GM23338 (cell line): ENCODE data around the gene SLCO4A1. TPM values are rescaled to one million over a fixed set of nuclear protein-coding genes. Genes with fewer than 3 reads are reported as not detected.

Experiments used
- ATAC-seq: fragments of 200-7000 bp; cut with Tn5 transposase; 3 replicates; pipeline ENCODE4 v1.9.1; 2020
- DNase-seq: peaks from one replicate; pipeline ENCODE4 v3.0.0-alpha.2; 2015; ENCODE audit warnings: low spot score
- H2AFZ ChIP-seq: fragments of 200-600 bp; sonication (generic); 2 replicates; pipeline ENCODE4 v1.8.0; 2016; ENCODE audit warnings: antibody characterized with exemption, mild to moderate bottlenecking, moderate library complexity
- H3F3A ChIP-seq: fragments of 200-600 bp; sonication (generic); replicated peaks from 2 replicates; pipeline ENCODE4 v1.8.0; 2017; ENCODE audit warnings: antibody characterized with exemption, mixed run types, low read depth
- H3K27ac ChIP-seq: fragments of 200-600 bp; sonication (generic); 2 replicates; pipeline ENCODE4 v1.6.1; 2016; ENCODE audit warnings: low read depth
- H3K27me3 ChIP-seq: fragments of 200-600 bp; sonication (generic); 2 replicates; pipeline ENCODE4 v1.8.0; 2016; ENCODE audit warnings: mild to moderate bottlenecking, mixed run types, moderate library complexity; ENCODE audit not compliant: insufficient read depth
- H3K36me3 ChIP-seq: fragments of 200-600 bp; sonication (generic); 2 replicates; pipeline ENCODE4 v1.8.0; 2016; ENCODE audit warnings: mild to moderate bottlenecking; ENCODE audit not compliant: insufficient read depth
- H3K4me1 ChIP-seq: fragments of 200-600 bp; sonication (generic); 2 replicates; pipeline ENCODE4 v1.8.0; 2016; ENCODE audit warnings: mild to moderate bottlenecking, moderate library complexity; ENCODE audit not compliant: insufficient read depth
- H3K4me2 ChIP-seq: fragments of 200-600 bp; sonication (generic); 2 replicates; pipeline ENCODE4 v1.7.1; 2017; ENCODE audit warnings: mixed run types
- H3K4me3 ChIP-seq: fragments of 200-600 bp; sonication (generic); 2 replicates; pipeline ENCODE4 v1.6.1; 2016; ENCODE audit warnings: mixed run types
- H3K79me2 ChIP-seq: fragments of 200-600 bp; sonication (generic); replicated peaks from 2 replicates; pipeline ENCODE4 v1.8.0; 2017; ENCODE audit warnings: mild to moderate bottlenecking; ENCODE audit not compliant: insufficient read depth
- H3K9me2 ChIP-seq: fragments of 200-600 bp; sonication (generic); 2 replicates; pipeline ENCODE4 v1.8.0; 2017; ENCODE audit not compliant: insufficient read depth
- H4K20me1 ChIP-seq: fragments of 200-600 bp; sonication (generic); replicated peaks from 2 replicates; pipeline ENCODE4 v1.8.0; 2017; ENCODE audit warnings: mild to moderate bottlenecking; ENCODE audit not compliant: insufficient read depth
- H3K27ac Mint-ChIP-seq: 2 replicates; pipeline ENCODE4 v1.8.0; 2020; ENCODE audit warnings: inconsistent platforms, mild to moderate bottlenecking, moderate library complexity, mixed read lengths
- H3K27me3 Mint-ChIP-seq: 3 replicates; pipeline ENCODE4 v1.8.0; 2022; ENCODE audit warnings: low read depth, mild to moderate bottlenecking, moderate library complexity, mixed read lengths, inconsistent platforms; ENCODE audit not compliant: insufficient read depth, poor library complexity
- H3K36me3 Mint-ChIP-seq: 3 replicates; pipeline ENCODE4 v1.8.0; 2021; ENCODE audit warnings: low read depth, mild to moderate bottlenecking, inconsistent platforms, moderate library complexity, mixed read lengths
- H3K4me1 Mint-ChIP-seq: 3 replicates; pipeline ENCODE4 v1.8.0; 2020; ENCODE audit warnings: mild to moderate bottlenecking, inconsistent platforms, mixed read lengths
- H3K4me3 Mint-ChIP-seq: 3 replicates; pipeline ENCODE4 v1.8.0; 2021; ENCODE audit warnings: moderate library complexity, mild to moderate bottlenecking, inconsistent platforms, mixed read lengths
- H3K9me3 Mint-ChIP-seq: 3 replicates; pipeline ENCODE4 v1.8.0; 2020; ENCODE audit warnings: moderate library complexity, mild to moderate bottlenecking, inconsistent platforms, mixed read lengths
- CREB1 ChIP-seq: fragments of 250-450 bp; sonication (Bioruptor Pico); IDR thresholded peaks from 2 replicates; pipeline ENCODE4 v1.5.0; 2020; ENCODE audit warnings: low read depth, mild to moderate bottlenecking, moderate library complexity
- CTCF ChIP-seq, 2 experiments: fragments of 200-600 bp in 1 of 2; sonication (generic) in 1 of 2; conservative IDR thresholded peaks; 2 replicates each; pipeline versions ENCODE4 v1.5.1 to v1.6.1; 2016 to 2017; ENCODE audit warnings: antibody characterized with exemption in 2 of 2, low read depth in 2 of 2, mild to moderate bottlenecking in 2 of 2, moderate library complexity in 1 of 2
- ETS1 ChIP-seq: IDR thresholded peaks from 2 replicates; pipeline ENCODE4 v1.6.1; 2016; ENCODE audit warnings: antibody characterized with exemption
- EZH2 ChIP-seq: fragments of 200-600 bp; sonication (generic); IDR thresholded peaks from one replicate; pipeline ENCODE4 v1.8.0; 2017; ENCODE audit warnings: antibody characterized with exemption, mild to moderate bottlenecking, low read depth; ENCODE audit not compliant: unreplicated experiment
- EZH2phosphoT487 ChIP-seq: fragments of 200-600 bp; sonication (generic); IDR thresholded peaks from one replicate; pipeline ENCODE4 v1.8.1; 2018; ENCODE audit warnings: antibody characterized with exemption; ENCODE audit not compliant: unreplicated experiment
- JUNB ChIP-seq: IDR thresholded peaks from one replicate; pipeline ENCODE4 v1.6.1; 2016; ENCODE audit warnings: antibody characterized with exemption; ENCODE audit not compliant: unreplicated experiment
- NANOG ChIP-seq: IDR thresholded peaks from 2 replicates; pipeline ENCODE4 v1.6.1; 2016; ENCODE audit warnings: antibody characterized with exemption, borderline replicate concordance
- POLR2AphosphoS5 ChIP-seq: IDR thresholded peaks from 2 replicates; pipeline ENCODE4 v1.6.1; 2016; ENCODE audit warnings: antibody characterized with exemption, low read depth
- REST ChIP-seq: IDR thresholded peaks from one replicate; pipeline ENCODE4 v1.6.1; 2018; ENCODE audit warnings: antibody characterized with exemption; ENCODE audit not compliant: unreplicated experiment
- STAT1 ChIP-seq: IDR thresholded peaks from one replicate; pipeline ENCODE4 v1.6.1; 2016; ENCODE audit warnings: antibody characterized with exemption; ENCODE audit not compliant: unreplicated experiment
- ZNF114 ChIP-seq: fragments of 250-450 bp; sonication (Bioruptor Pico); IDR thresholded peaks from 2 replicates; pipeline ENCODE4 v1.5.0; 2020; ENCODE audit warnings: mild to moderate bottlenecking, moderate library complexity
- ZNF331 ChIP-seq: fragments of 250-450 bp; sonication (Bioruptor Pico); IDR thresholded peaks from 2 replicates; pipeline ENCODE4 v1.5.0; 2020; ENCODE audit warnings: low read depth, mild to moderate bottlenecking, moderate library complexity
- ZNF462 ChIP-seq: fragments of 250-450 bp; sonication (Bioruptor Pico); IDR thresholded peaks from 2 replicates; pipeline ENCODE4 v1.5.0; 2020; ENCODE audit warnings: mild to moderate bottlenecking, moderate library complexity
- polyA plus RNA-seq: library from polyadenylated mRNA; unstranded; fragments of >200 nt; fragmentation: Nextera tagmentation; extraction: Ambion mirVana; gene quantifications from 2 replicates; pipeline ENCODE4 v1.2.1, GENCODE V29; 2016
- total RNA-seq: library from RNA; depleted of rRNA; stranded (reverse); fragments of >200 nt; shearing (Covaris generic); gene quantifications from 2 replicates; pipeline ENCODE4 v1.2.3, GENCODE V29; 2014

SLCO4A1 gene
- total and polyA plus RNA-seq, 2 experiments from 2014 or later, result 28.5 to 41.6 TPM

GRCh38 chr20:62714799-62715198 lies 72.5 kb downstream of the SLCO4A1 start:
- no peaks in the 10 kb centered on the region; the same call in 2 of the 3 replicates for H3K9me3 Mint-ChIP-seq
- Histone ChIP-seq H4K20me1 (no peaks in the 10 kb centered on the region), H3K4me1 (no peaks in the 10 kb centered on the region), H3K27ac (no peak overlapping the region), H3K4me2 (no peak overlapping the region), H3K79me2 (no peaks in the 10 kb centered on the region), H3K36me3 (no peaks in the 10 kb centered on the region), H3K4me3 (no peak overlapping the region), H3K27me3 (peaks cover 12% of the 10 kb centered on the region), H2AFZ (no peak overlapping the region), H3F3A (no peaks in the 10 kb centered on the region), H3K9me2 (no peaks in the 10 kb centered on the region)
- no peak for DNase-seq
- no peak for TF ChIP-seq CTCF (conservative IDR thresholded peaks at IDR 0.05; ENCODE audit: low read depth in 2 of 2)
- no peak for TF ChIP-seq ZNF462
- no peak for TF ChIP-seq EZH2phosphoT487
- TF ChIP-seq NANOG, result no peak
- TF ChIP-seq ZNF331, result no peak
- no peak for TF ChIP-seq ZNF114 (CRISPR knock-in tag)
- no peak for TF ChIP-seq STAT1
- TF ChIP-seq REST, result no peak
- TF ChIP-seq EZH2, result no peak
- no peak for TF ChIP-seq JUNB
- no peak for TF ChIP-seq POLR2AphosphoS5
- TF ChIP-seq CREB1 (CRISPR knock-in tag), result no peak
- TF ChIP-seq ETS1, result no peak
- H3K27ac Mint-ChIP-seq, result no peak overlapping the region
- no peak overlapping the region for H3K4me3 Mint-ChIP-seq
- peaks cover 23% of the 10 kb centered on the region for H3K27me3 Mint-ChIP-seq
- no peaks in the 10 kb centered on the region; the same call in 2 of the 3 replicates for H3K36me3 Mint-ChIP-seq
- H3K4me1 Mint-ChIP-seq, result no peaks in the 10 kb centered on the region
- ATAC-seq, result no peak
